Cardiac muscle cell (in vitro differentiated cells and primary cell): ENCODE measurements around the gene KHK. TPM values are rescaled to one million over a fixed set of nuclear protein-coding genes. Genes with fewer than 3 reads are reported as not detected.

ENCODE experiments used
- DNase-seq, 2 donors: peaks; one replicate each; pipeline versions ENCODE4 v3.0.0 to v3.0.0-alpha.2; 2010 to 2017; ENCODE audit warnings: low read depth in 1 of 2, low spot score in 1 of 2
- H3K27ac ChIP-seq: fragments of 200-600 bp; sonication (generic); 2 replicates; pipeline ENCODE4 v1.5.1; 2016
- H3K27me3 ChIP-seq: fragments of 200-600 bp; sonication (generic); 2 replicates; pipeline ENCODE4 v1.6.0; 2016; ENCODE audit warnings: control low read depth
- H3K36me3 ChIP-seq: fragments of 200-600 bp; sonication (generic); 2 replicates; pipeline ENCODE4 v1.5.1; 2016; ENCODE audit warnings: control low read depth
- H3K4me1 ChIP-seq: fragments of 200-600 bp; sonication (generic); 2 replicates; pipeline ENCODE4 v1.8.1; 2017; ENCODE audit warnings: low read depth, mild to moderate bottlenecking, mixed run types
- H3K4me3 ChIP-seq: fragments of 200-600 bp; sonication (generic); 2 replicates; pipeline ENCODE4 v1.5.1; 2016; ENCODE audit warnings: mild to moderate bottlenecking
- H3K9me3 ChIP-seq: fragments of 200-600 bp; sonication (generic); 2 replicates; pipeline ENCODE4 v1.5.1; 2017; ENCODE audit warnings: low read depth, mild to moderate bottlenecking, control low read depth
- polyA plus RNA-seq: library from polyadenylated mRNA; unstranded; fragments of >200 nt; fragmentation: Nextera tagmentation; extraction: Ambion mirVana; gene quantifications from 2 replicates; pipeline ENCODE4 v1.2.1, GENCODE V29; 2016
- total RNA-seq: library from RNA; depleted of rRNA; stranded (reverse); fragments of >200 nt; gene quantifications from 2 replicates; pipeline ENCODE4 v1.2.3, GENCODE V29; 2016
- TF ChIP-seq, protein P1 (sequence below): IDR thresholded peaks from 2 replicates; pipeline ENCODE4 v1.5.1; 2012; ENCODE audit warnings: low read depth, mild to moderate bottlenecking, low read length

KHK gene
- total and polyA plus RNA-seq, 2 experiments from 2014 or later, result 9.6 to 12.9 TPM

- H3K4me1 ChIP-seq, result peaks cover 11% of the 10 kb centered on the region
- TF ChIP-seq, protein P1, sequence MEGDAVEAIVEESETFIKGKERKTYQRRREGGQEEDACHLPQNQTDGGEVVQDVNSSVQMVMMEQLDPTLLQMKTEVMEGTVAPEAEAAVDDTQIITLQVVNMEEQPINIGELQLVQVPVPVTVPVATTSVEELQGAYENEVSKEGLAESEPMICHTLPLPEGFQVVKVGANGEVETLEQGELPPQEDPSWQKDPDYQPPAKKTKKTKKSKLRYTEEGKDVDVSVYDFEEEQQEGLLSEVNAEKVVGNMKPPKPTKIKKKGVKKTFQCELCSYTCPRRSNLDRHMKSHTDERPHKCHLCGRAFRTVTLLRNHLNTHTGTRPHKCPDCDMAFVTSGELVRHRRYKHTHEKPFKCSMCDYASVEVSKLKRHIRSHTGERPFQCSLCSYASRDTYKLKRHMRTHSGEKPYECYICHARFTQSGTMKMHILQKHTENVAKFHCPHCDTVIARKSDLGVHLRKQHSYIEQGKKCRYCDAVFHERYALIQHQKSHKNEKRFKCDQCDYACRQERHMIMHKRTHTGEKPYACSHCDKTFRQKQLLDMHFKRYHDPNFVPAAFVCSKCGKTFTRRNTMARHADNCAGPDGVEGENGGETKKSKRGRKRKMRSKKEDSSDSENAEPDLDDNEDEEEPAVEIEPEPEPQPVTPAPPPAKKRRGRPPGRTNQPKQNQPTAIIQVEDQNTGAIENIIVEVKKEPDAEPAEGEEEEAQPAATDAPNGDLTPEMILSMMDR, result no peak
- H3K4me3 ChIP-seq, result no peak overlapping the region
- H3K27me3 ChIP-seq, result no peaks in the 10 kb centered on the region
- no peaks in the 10 kb centered on the region for H3K9me3 ChIP-seq
- H3K36me3 ChIP-seq, result no peaks in the 10 kb centered on the region
- peak overlapping the region; percentile 20 for H3K27ac ChIP-seq
- no peak for DNase-seq
Observed at GRCh38 chr2:27089111-27089954, 2.8 kb downstream of the KHK start.

- Histone ChIP-seq H3K4me1 (peaks cover 11% of the 10 kb centered on the region), H3K27me3 (no peaks in the 10 kb centered on the region), H3K27ac (no peak overlapping the region), H3K4me3 (no peak overlapping the region), H3K9me3 (no peaks in the 10 kb centered on the region), H3K36me3 (no peaks in the 10 kb centered on the region)
- TF ChIP-seq, protein P1, result no peak
- DNase-seq, result no peak
Observed at GRCh38 chr2:27091746-27092695, 5.4 kb downstream of the KHK start.

- H3K4me1 ChIP-seq, result peaks cover 4% of the 10 kb centered on the region
- TF ChIP-seq, protein P1, result no peak
- H3K27ac ChIP-seq, result no peak overlapping the region
- no peak for DNase-seq
- H3K27me3 ChIP-seq, result no peaks in the 10 kb centered on the region
- H3K4me3 ChIP-seq, result no peak overlapping the region
- H3K36me3 ChIP-seq, result no peaks in the 10 kb centered on the region
- H3K9me3 ChIP-seq, result no peaks in the 10 kb centered on the region
Observed at GRCh38 chr2:27092696-27093429, 6.3 kb downstream of the KHK start.

DNA sequence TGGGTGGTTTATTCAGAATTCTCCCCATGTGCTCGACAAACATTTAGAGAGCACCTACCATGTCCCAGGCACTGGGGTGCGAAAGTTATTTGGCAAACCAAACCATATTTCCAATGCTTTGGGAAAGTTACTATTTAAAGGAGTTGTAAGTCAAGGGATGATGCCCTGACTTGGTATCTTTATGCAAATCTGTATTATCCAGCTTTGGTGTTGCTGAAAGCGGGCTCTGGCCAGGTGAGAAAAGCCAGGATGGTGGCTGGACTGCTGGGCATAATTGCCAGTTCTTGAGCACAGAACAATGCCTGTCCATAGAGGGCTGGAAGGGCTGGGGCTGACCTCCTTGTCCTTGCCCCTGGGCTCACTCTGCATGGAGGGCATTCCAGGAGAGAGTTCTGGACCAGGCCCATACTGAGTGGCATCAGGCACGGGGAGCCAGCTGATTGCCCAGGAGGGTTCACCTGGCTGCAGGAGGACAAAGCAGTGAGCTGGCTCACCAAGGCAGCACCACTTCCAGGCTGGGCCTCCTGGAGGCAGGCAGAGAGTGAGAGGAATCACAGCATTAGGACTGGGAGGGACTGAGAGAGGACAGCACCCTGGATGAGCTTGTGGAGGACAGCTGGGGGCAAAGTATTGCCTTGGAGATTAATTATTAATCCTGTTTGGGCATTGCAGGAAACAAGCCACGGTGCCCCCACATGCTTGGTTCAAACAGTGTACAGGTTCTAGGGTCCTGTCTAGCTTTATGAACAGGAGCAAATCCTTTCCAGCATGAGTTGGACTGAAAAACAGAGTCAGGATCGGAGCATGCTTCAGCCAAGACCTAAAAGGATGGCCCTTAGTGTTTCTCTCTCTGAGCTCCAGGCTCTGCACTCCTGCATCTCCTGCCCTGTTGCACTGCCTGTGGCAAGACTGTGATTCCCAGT lies 7.1 kb downstream of the KHK start:
- DNase-seq, result no peak
- Histone ChIP-seq H3K27me3 (no peaks in the 10 kb centered on the region), H3K36me3 (no peaks in the 10 kb centered on the region), H3K4me1 (no peaks in the 10 kb centered on the region), H3K9me3 (no peaks in the 10 kb centered on the region), H3K27ac (no peak overlapping the region), H3K4me3 (no peak overlapping the region)
- TF ChIP-seq, protein P1, result no peak
